ENCODE measurements around the gene CYP11A1.
A peak's percentile ranks its signal among the peaks of the same experiment; 100 is the strongest.

Gene CYP11A1

GRCh38 chr15:74315626-74316025 is 51.8 kb downstream of the CYP11A1 start:
- no peak for TF ChIP-seq CTCF (IDR thresholded peaks at IDR 0.05; ENCODE audit: low read depth, low read length)
- no peak for DNase-seq (ENCODE audit: extremely low read depth, low read depth)

GRCh38 chr15:74314795-74315438 is 52.5 kb downstream of the CYP11A1 start:
- TF ChIP-seq CTCF (IDR thresholded peaks at IDR 0.05; ENCODE audit: low read depth, low read length) = no peak
- no peak for DNase-seq (ENCODE audit: extremely low read depth, low read depth)

- DNase-seq (ENCODE audit: extremely low read depth, low read depth) = no peak
- no peak for TF ChIP-seq CTCF (IDR thresholded peaks at IDR 0.05; ENCODE audit: low read depth, low read length)
Observed at GRCh38 chr15:74313889-74314288, 53.6 kb downstream of the CYP11A1 start.

- DNase-seq (ENCODE audit: extremely low read depth, low read depth) = no peak
- TF ChIP-seq CTCF (IDR thresholded peaks at IDR 0.05; ENCODE audit: low read depth, low read length) = no peak
Observed at GRCh38 chr15:74312445-74313007, 54.9 kb downstream of the CYP11A1 start.

GRCh38 chr15:74311734-74312444 is 55.6 kb downstream of the CYP11A1 start:
- TF ChIP-seq CTCF (IDR thresholded peaks at IDR 0.05; ENCODE audit: low read depth, low read length) = peak; percentile 53
- DNase-seq (ENCODE audit: extremely low read depth, low read depth) = no peak

- DNase-seq (ENCODE audit: extremely low read depth, low read depth) = peak; percentile 35
- TF ChIP-seq CTCF (IDR thresholded peaks at IDR 0.05; ENCODE audit: low read depth, low read length) = peak; percentile 87
Observed at GRCh38 chr15:74307827-74308811, 59.3 kb downstream of the CYP11A1 start.

All from AG09319 (cell line).